ENCODE data around the gene CFAP61. TPM values are rescaled to one million over a fixed set of nuclear protein-coding genes. Genes with fewer than 3 reads are reported as not detected.
A peak's percentile ranks its signal among the peaks of the same experiment; 100 is the strongest.

Gene CFAP61
- total and polyA plus RNA-seq, 7 donors = 8.3 to 59.4 (median 24.5) TPM

- no peak for DNase-seq
These were observed 26.9 kb downstream of the CFAP61 start for GRCh38 chr20:20079102-20079784.

GRCh38 chr20:20083807-20084206, 31.5 kb downstream of the CFAP61 start:
- intact Hi-C loops (cut with DNase I) = loop anchor here (1.0 to 5.0 kb wide), 3 partner anchors 128 to 153 kb away; no protein-coding TSS in a partner anchor
- no peaks in the 10 kb centered on the region for H3K9me3 ChIP-seq
- no peaks in the 10 kb centered on the region for H3K36me3 ChIP-seq (ENCODE audit: insufficient read depth in 1 of 2, low read depth in 1 of 2)
- WGBS, 3 donors = 2 to 4% (median 4%) methylated on average over 3 of the region's 3 CpGs
- DNase-seq (no peak), ATAC-seq (peak; percentile 18 to 43 (median 22))
- peak overlapping the region; percentile 60 for H3K4me3 ChIP-seq
- peak overlapping the region; percentile 94 for H3K27ac ChIP-seq
- TF ChIP-seq CTCF (IDR thresholded peaks at IDR 0.05) = peak; percentile 65
- peaks cover 16% of the 10 kb centered on the region for H3K4me1 ChIP-seq
- H3K27me3 ChIP-seq (ENCODE audit: insufficient read depth in 3 of 3, low read length in 2 of 3) = no peaks in the 10 kb centered on the region

More at GRCh38 chr20:20079102-20079784, 26.9 kb downstream of the CFAP61 start:
- 61 to 71% (median 62%) methylated on average over 5 of the region's 5 CpGs for WGBS, 3 donors
- intact Hi-C loops (cut with DNase I) = no loop called here
- Histone ChIP-seq H3K27me3 (ENCODE audit: insufficient read depth in 3 of 3, low read length in 2 of 3) (no peaks in the 10 kb centered on the region), H3K27ac (no peak overlapping the region), H3K4me3 (no peak overlapping the region), H3K9me3 (no peaks in the 10 kb centered on the region), H3K4me1 (peaks cover 38% of the 10 kb centered on the region), H3K36me3 (ENCODE audit: insufficient read depth in 1 of 2, low read depth in 1 of 2) (no peaks in the 10 kb centered on the region)
- TF ChIP-seq CTCF (IDR thresholded peaks at IDR 0.05) = no peak
- no peak for ATAC-seq

- no peak for TF ChIP-seq CTCF (IDR thresholded peaks at IDR 0.05)
- peak overlapping the region; percentile 94 for H3K27ac ChIP-seq
These were observed 32.0 kb downstream of the CFAP61 start for GRCh38 chr20:20084296-20084752.

GRCh38 chr20:20085071-20085470, 32.7 kb downstream of the CFAP61 start:
- Histone ChIP-seq H3K9me3 (no peaks in the 10 kb centered on the region), H3K27me3 (ENCODE audit: insufficient read depth in 3 of 3, low read length in 2 of 3) (no peaks in the 10 kb centered on the region), H3K27ac (peak overlapping the region; percentile 94), H3K4me3 (peak overlapping the region; percentile 60), H3K4me1 (peaks cover 26% of the 10 kb centered on the region), H3K36me3 (ENCODE audit: insufficient read depth in 1 of 2, low read depth in 1 of 2) (no peaks in the 10 kb centered on the region)
- intact Hi-C loops (cut with DNase I) = loop anchor here in 1 of 2 donors (5.0 kb wide), 1 partner anchor 52 kb away; no protein-coding TSS in a partner anchor
- DNase-seq (peak; percentile 78 to 92), ATAC-seq (peak; percentile 72 to 86 (median 84))
- no peak for TF ChIP-seq CTCF (IDR thresholded peaks at IDR 0.05)
- WGBS, 3 donors = 16 to 40% (median 18%) methylated on average over 9 of the region's 9 CpGs

More at GRCh38 chr20:20084296-20084752, 32.0 kb downstream of the CFAP61 start:
- Histone ChIP-seq H3K9me3 (no peaks in the 10 kb centered on the region), H3K27me3 (ENCODE audit: insufficient read depth in 3 of 3, low read length in 2 of 3) (no peaks in the 10 kb centered on the region), H3K36me3 (ENCODE audit: insufficient read depth in 1 of 2, low read depth in 1 of 2) (no peaks in the 10 kb centered on the region), H3K4me3 (peak overlapping the region; percentile 60), H3K4me1 (peaks cover 20% of the 10 kb centered on the region)
- intact Hi-C loops (cut with DNase I) = loop anchor here (1.0 to 5.0 kb wide), 3 partner anchors 128 to 153 kb away; no protein-coding TSS in a partner anchor
- DNase-seq (peak; percentile 32 to 80), ATAC-seq (peak; percentile 20 to 48 (median 40))
- WGBS, 3 donors = 22 to 33% (median 22%) methylated on average over 8 of the region's 8 CpGs

All from psoas muscle (tissue), 8 donors.